K562 (cell line): Measurements from ENCODE around the gene NDRG4. TPM values are rescaled to one million over a fixed set of nuclear protein-coding genes. Genes with fewer than 3 reads are reported as not detected.
A peak's percentile ranks its signal among the peaks of the same experiment; 100 is the strongest.

ENCODE experiments used
- FOXM1 ChIP-seq, 2 experiments: fragments of 450-650 bp in 1 of 2; sonication (generic) in 1 of 2; formaldehyde crosslinking in 1 of 2; IDR thresholded peaks; 2 replicates each; pipeline versions ENCODE4 v1.6.1 to v1.9.0; 2017 to 2022; ENCODE audit warnings: low read depth in 2 of 2, mild to moderate bottlenecking in 2 of 2, missing genetic modification reagents in 1 of 2, moderate library complexity in 1 of 2
- HNRNPK ChIP-seq: fragments of 200-400 bp; formaldehyde crosslinking; IDR thresholded peaks from one replicate; pipeline ENCODE4 v1.6.1; 2018; ENCODE audit warnings: mild to moderate bottlenecking, low read depth, low read length; ENCODE audit not compliant: poor library complexity, severe bottlenecking
- ILK ChIP-seq: fragments of 450-650 bp; IDR thresholded peaks from 2 replicates; pipeline ENCODE4 v1.6.1; 2016; ENCODE audit warnings: missing genetic modification characterization, low read depth, mild to moderate bottlenecking, missing compliant biosample characterization, moderate library complexity, borderline replicate concordance
- KLF10 ChIP-seq: fragments of 250-450 bp; sonication (Bioruptor Pico); IDR thresholded peaks from 2 replicates; pipeline ENCODE4 v1.6.1; 2021; ENCODE audit warnings: matching md5 sums
- MXI1 ChIP-seq: IDR thresholded peaks from 2 replicates; pipeline ENCODE4 v1.6.1; 2011; ENCODE audit warnings: low read depth, mild to moderate bottlenecking, improper control_type of control experiment, low read length
- NCOA1 ChIP-seq: fragments of 450-650 bp; IDR thresholded peaks from 2 replicates; pipeline ENCODE4 v1.6.1; 2016; ENCODE audit warnings: low read depth
- RB1 ChIP-seq: fragments of 450-650 bp; IDR thresholded peaks from 2 replicates; pipeline ENCODE4 v1.6.1; 2017; ENCODE audit warnings: low read depth, mild to moderate bottlenecking
- RBM14 ChIP-seq: fragments of 200-400 bp; formaldehyde crosslinking; IDR thresholded peaks from 2 replicates; pipeline ENCODE4 v1.6.1; 2018; ENCODE audit warnings: low read depth, mild to moderate bottlenecking, low read length, moderate library complexity, borderline replicate concordance; ENCODE audit not compliant: insufficient read depth
- RBM22 ChIP-seq: fragments of 200-400 bp; formaldehyde crosslinking; IDR thresholded peaks from 2 replicates; pipeline ENCODE4 v1.6.1; 2018; ENCODE audit warnings: low read length, low read depth; ENCODE audit not compliant: poor library complexity, severe bottlenecking
- polyA plus RNA-seq, 8 experiments: library from polyadenylated mRNA; depleted of rRNA in 4 of 8; stranded (reverse) in 5 of 8; unstranded in 3 of 8; fragments of >200 nt; fragmentation: Nextera tagmentation in 2 of 8; fragmentation: Illumina TruSeq in 1 of 8; extraction: Ambion mirVana in 2 of 8; extraction: Trizol in 1 of 8; gene quantifications; 2 replicates each; pipeline versions ENCODE4 v1.2.1 to v1.2.3, GENCODE V29; 2011 to 2014; ENCODE audit warnings: inconsistent platforms in 1 of 8, missing spikeins in 1 of 8
- total RNA-seq, 7 experiments: library from RNA; depleted of rRNA in 6 of 7; stranded (reverse); fragments of >200 nt in 6 of 7; fragmentation: Illumina TruSeq in 2 of 7; extraction: Trizol in 2 of 7; gene quantifications; 2 replicates each; pipeline versions ENCODE4 v1.2.1 to v1.2.3, GENCODE V29; 2011 to 2021; ENCODE audit warnings: low replicate concordance in 1 of 7
- TF ChIP-seq, protein P1 (sequence below): IDR thresholded peaks from 2 replicates; pipeline ENCODE4 v1.6.1; 2011; ENCODE audit warnings: borderline replicate concordance, low read depth, mild to moderate bottlenecking, moderate library complexity, low read length; ENCODE audit not compliant: insufficient read depth, poor library complexity, severe bottlenecking
- TF ChIP-seq, protein P2 (sequence below): sonication (generic); formaldehyde crosslinking; IDR thresholded peaks from 2 replicates; pipeline ENCODE4 v1.8.0; 2022; ENCODE audit warnings: mild to moderate bottlenecking, missing genetic modification reagents
- TF ChIP-seq, protein P3 (sequence below): sonication (generic); formaldehyde crosslinking; IDR thresholded peaks from 2 replicates; pipeline ENCODE4 v1.8.1; 2022; ENCODE audit warnings: missing genetic modification reagents

NDRG4 gene
- total and polyA plus RNA-seq, 9 of the 15 experiments (the other 6 are each of a cell fraction or from before 2014, with no cell fraction given): 0.06 to 0.95 (median 0.28) TPM

DNA sequence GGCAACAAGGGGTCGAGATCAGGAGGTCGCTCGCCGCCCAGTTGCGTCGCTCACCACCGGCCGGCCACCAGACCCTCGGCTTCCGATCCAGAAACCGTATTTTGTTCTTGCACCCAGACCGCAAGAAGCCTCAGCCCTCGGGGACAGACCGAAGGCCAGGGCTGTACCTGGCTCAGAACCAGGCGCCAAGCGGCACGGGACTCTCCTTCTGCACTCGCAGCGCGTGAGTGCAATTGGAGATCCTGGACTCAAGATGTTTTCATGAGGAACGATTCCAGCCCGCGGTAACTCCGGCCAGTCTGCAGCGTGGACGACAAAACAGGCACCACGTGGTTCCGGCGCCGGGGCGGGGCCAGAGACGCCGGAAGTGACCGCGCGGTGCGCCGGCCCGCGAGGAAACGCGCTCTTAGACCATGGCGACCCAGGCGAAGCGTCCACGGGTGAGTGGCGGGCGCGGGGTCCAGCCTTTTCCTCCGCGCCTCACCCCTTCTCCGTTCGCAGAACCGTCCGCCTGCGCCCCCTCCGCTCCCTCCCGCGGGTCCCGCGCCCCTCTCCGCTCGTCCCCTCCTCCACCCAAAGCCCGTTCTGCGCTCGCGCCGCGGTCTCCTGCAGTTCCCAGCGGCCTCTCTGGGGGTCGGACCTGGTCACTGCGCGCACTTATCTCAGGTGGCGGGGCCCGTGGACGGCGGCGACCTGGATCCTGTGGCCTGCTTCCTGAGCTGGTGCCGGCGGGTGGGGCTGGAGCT lies 15.4 kb downstream of the NDRG4 start, which contains the start of gene SETD6 (continued):
- TF ChIP-seq, protein P1, sequence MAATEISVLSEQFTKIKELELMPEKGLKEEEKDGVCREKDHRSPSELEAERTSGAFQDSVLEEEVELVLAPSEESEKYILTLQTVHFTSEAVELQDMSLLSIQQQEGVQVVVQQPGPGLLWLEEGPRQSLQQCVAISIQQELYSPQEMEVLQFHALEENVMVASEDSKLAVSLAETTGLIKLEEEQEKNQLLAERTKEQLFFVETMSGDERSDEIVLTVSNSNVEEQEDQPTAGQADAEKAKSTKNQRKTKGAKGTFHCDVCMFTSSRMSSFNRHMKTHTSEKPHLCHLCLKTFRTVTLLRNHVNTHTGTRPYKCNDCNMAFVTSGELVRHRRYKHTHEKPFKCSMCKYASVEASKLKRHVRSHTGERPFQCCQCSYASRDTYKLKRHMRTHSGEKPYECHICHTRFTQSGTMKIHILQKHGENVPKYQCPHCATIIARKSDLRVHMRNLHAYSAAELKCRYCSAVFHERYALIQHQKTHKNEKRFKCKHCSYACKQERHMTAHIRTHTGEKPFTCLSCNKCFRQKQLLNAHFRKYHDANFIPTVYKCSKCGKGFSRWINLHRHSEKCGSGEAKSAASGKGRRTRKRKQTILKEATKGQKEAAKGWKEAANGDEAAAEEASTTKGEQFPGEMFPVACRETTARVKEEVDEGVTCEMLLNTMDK: no peak
- TF ChIP-seq RBM14 (no peak), MXI1 (peak; percentile 96), FOXM1 (IDR thresholded peaks at IDR 0.05; ENCODE audit: low read depth) (no peak), FOXM1 (CRISPR knock-in tag; IDR thresholded peaks at IDR 0.05; ENCODE audit: low read depth) (peak; percentile 91; the same call in 1 of the 2 replicates), KLF10 (CRISPR knock-in tag) (no peak), RBM22 (peak; percentile 93), HNRNPK (peak; percentile 39), RB1 (peak; percentile 42; the same call in 1 of the 2 replicates), ILK (tag) (no peak), NCOA1 (peak; percentile 58; the same call in 1 of the 2 replicates)
- TF ChIP-seq, protein P2, sequence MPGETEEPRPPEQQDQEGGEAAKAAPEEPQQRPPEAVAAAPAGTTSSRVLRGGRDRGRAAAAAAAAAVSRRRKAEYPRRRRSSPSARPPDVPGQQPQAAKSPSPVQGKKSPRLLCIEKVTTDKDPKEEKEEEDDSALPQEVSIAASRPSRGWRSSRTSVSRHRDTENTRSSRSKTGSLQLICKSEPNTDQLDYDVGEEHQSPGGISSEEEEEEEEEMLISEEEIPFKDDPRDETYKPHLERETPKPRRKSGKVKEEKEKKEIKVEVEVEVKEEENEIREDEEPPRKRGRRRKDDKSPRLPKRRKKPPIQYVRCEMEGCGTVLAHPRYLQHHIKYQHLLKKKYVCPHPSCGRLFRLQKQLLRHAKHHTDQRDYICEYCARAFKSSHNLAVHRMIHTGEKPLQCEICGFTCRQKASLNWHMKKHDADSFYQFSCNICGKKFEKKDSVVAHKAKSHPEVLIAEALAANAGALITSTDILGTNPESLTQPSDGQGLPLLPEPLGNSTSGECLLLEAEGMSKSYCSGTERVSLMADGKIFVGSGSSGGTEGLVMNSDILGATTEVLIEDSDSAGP (CRISPR knock-in tag): peak; percentile 63; the same call in 1 of the 2 replicates
- TF ChIP-seq, protein P3, sequence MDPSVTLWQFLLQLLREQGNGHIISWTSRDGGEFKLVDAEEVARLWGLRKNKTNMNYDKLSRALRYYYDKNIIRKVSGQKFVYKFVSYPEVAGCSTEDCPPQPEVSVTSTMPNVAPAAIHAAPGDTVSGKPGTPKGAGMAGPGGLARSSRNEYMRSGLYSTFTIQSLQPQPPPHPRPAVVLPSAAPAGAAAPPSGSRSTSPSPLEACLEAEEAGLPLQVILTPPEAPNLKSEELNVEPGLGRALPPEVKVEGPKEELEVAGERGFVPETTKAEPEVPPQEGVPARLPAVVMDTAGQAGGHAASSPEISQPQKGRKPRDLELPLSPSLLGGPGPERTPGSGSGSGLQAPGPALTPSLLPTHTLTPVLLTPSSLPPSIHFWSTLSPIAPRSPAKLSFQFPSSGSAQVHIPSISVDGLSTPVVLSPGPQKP (CRISPR knock-in tag): no peak
